B cell (primary cell): ENCODE results near the gene RAB11B. TPM values are rescaled to one million over a fixed set of nuclear protein-coding genes. Genes with fewer than 3 reads are reported as not detected.
"Not testable (repeated sequence)": the region's sequence is repeated elsewhere in the genome, so short reads cannot be mapped to it uniquely, and the experiment has no call there.

Source experiments
- ATAC-seq: fragments of 200-7000 bp; cut with Tn5 transposase; one replicate; pipeline ENCODE4 v1.10.0; 2021; ENCODE audit warnings: low read depth, mild to moderate bottlenecking, moderate number of reproducible peaks, moderate library complexity
- CTCF ChIA-PET: fragments of 350-600 bp; sonication (Branson Sonifier 250); formaldehyde crosslinking; loops from one replicate; lab custom pipeline; 2021; ENCODE audit warnings: antibody characterized with exemption, inconsistent platforms; lab: Charles Lee
- POLR2A ChIA-PET: fragments of 350-600 bp; sonication (Branson Sonifier 250); formaldehyde crosslinking; loops from one replicate; lab custom pipeline; 2021; ENCODE audit warnings: antibody characterized with exemption; lab: Charles Lee
- DNase-seq: peaks from one replicate; pipeline ENCODE4 v3.0.0; 2013
- H2AFZ ChIP-seq: 2 replicates; pipeline ENCODE4 v1.6.1; 2012; ENCODE audit warnings: mild to moderate bottlenecking, low read depth, low read length; ENCODE audit not compliant: insufficient read depth, poor library complexity, severe bottlenecking
- H3K27ac ChIP-seq, 2 donors: 1 replicate in 1 of 2; 2 replicates in 1 of 2; pipeline ENCODE4 v1.5.1; 2012 to 2013; ENCODE audit warnings: low read length in 2 of 2, mild to moderate bottlenecking in 2 of 2, moderate library complexity in 1 of 2
- H3K27me3 ChIP-seq, 4 experiments: fragments of 200-600 bp in 1 of 4; sonication (generic) in 1 of 4; replicated peaks in 1 of 4; 1 replicate in 2 of 4; 2 replicates in 2 of 4; pipeline versions ENCODE4 v1.6.1 to v1.7.0; 2013 to 2016; ENCODE audit warnings: low read length in 3 of 4, mild to moderate bottlenecking in 2 of 4, mixed read lengths in 1 of 4, moderate library complexity in 1 of 4; ENCODE audit not compliant: insufficient read depth in 4 of 4, control insufficient read depth in 3 of 4; ENCODE audit errors: control extremely low read depth in 1 of 4
- H3K36me3 ChIP-seq, 2 experiments: replicated peaks in 1 of 2; 1 replicate in 1 of 2; 2 replicates in 1 of 2; pipeline versions ENCODE4 v1.6.1 to v1.7.1; 2013; ENCODE audit warnings: low read length in 1 of 2; ENCODE audit not compliant: insufficient read depth in 2 of 2, control insufficient read depth in 1 of 2; ENCODE audit errors: control extremely low read depth in 1 of 2, extremely low read depth in 1 of 2
- H3K4me1 ChIP-seq, 2 donors: fragments of 200-600 bp in 1 of 2; sonication (generic) in 1 of 2; 1 replicate in 1 of 2; 2 replicates in 1 of 2; pipeline versions ENCODE4 v1.5.1 to v1.6.1; 2013 to 2017; ENCODE audit warnings: low read length in 2 of 2; ENCODE audit not compliant: control insufficient read depth in 2 of 2, insufficient read depth in 2 of 2
- H3K4me2 ChIP-seq: replicated peaks from 2 replicates; pipeline ENCODE3; 2012; ENCODE audit warnings: mild to moderate bottlenecking, low read depth, low read length; ENCODE audit not compliant: poor library complexity, severe bottlenecking
- H3K4me3 ChIP-seq, 5 experiments: fragments of 200-600 bp in 1 of 5; sonication (generic) in 1 of 5; 1 replicate in 3 of 5; 2 replicates in 2 of 5; pipeline versions ENCODE4 v1.5.1 to v1.7.0; 2011 to 2016; ENCODE audit warnings: low read length in 4 of 5, mild to moderate bottlenecking in 4 of 5, low read depth in 2 of 5, control low read depth in 1 of 5, moderate library complexity in 1 of 5; ENCODE audit not compliant: insufficient read depth in 1 of 5; ENCODE audit errors: control extremely low read depth in 1 of 5, extremely low read depth in 1 of 5
- H3K79me2 ChIP-seq: fragments of 200-600 bp; sonication (generic); one replicate; pipeline ENCODE4 v1.6.0; 2016; ENCODE audit warnings: low read length; ENCODE audit not compliant: control insufficient read depth, insufficient read depth
- H3K9ac ChIP-seq: fragments of 200-600 bp; sonication (generic); 2 replicates; pipeline ENCODE4 v1.6.1; 2017; ENCODE audit warnings: mild to moderate bottlenecking, low read length, moderate library complexity
- H3K9me3 ChIP-seq, 3 donors: one replicate each; pipeline versions ENCODE4 v1.6.1 to v1.7.1; 2013; ENCODE audit warnings: low read length in 2 of 3; ENCODE audit not compliant: control insufficient read depth in 2 of 3, insufficient read depth in 1 of 3; ENCODE audit errors: control extremely low read depth in 1 of 3
- H4K20me1 ChIP-seq: 2 replicates; pipeline ENCODE4 v1.6.0; 2012; ENCODE audit warnings: mild to moderate bottlenecking, low read length; ENCODE audit not compliant: insufficient read depth, control insufficient read depth, poor library complexity, severe bottlenecking
- H3K27ac Mint-ChIP-seq: one replicate; pipeline ENCODE4 v1.8.0; 2021; ENCODE audit warnings: mixed read lengths
- H3K27me3 Mint-ChIP-seq: one replicate; pipeline ENCODE4 v1.8.0; 2021; ENCODE audit warnings: mixed read lengths
- H3K4me1 Mint-ChIP-seq: one replicate; pipeline ENCODE4 v1.8.0; 2021; ENCODE audit warnings: mixed read lengths
- H3K4me3 Mint-ChIP-seq: one replicate; pipeline ENCODE4 v1.8.0; 2021; ENCODE audit warnings: mixed read lengths
- H3K9me3 Mint-ChIP-seq: one replicate; pipeline ENCODE4 v1.8.0; 2022; ENCODE audit warnings: mixed read lengths; ENCODE audit not compliant: insufficient read depth
- CTCF ChIP-seq: fragments of 200-600 bp; IDR thresholded peaks from one replicate; pipeline ENCODE4 v1.8.0; 2022; ENCODE audit warnings: antibody characterized with exemption, mild to moderate bottlenecking
- EZH2 ChIP-seq: IDR thresholded peaks from 2 replicates; pipeline ENCODE4 v1.6.1; 2012; ENCODE audit warnings: borderline replicate concordance, low read depth, mild to moderate bottlenecking, moderate library complexity, low read length; ENCODE audit not compliant: insufficient read depth, poor library complexity, severe bottlenecking
- WGBS: methylation state at CpG from one replicate; pipeline ENCODE4 v1.1.5; 2013; ENCODE audit warnings: missing lambda C conversion rate; ENCODE audit not compliant: insufficient coverage; 5-methylcytosine and 5-hydroxymethylcytosine counted together
- intact Hi-C: fragments of 100-400 bp; cut with micrococcal nuclease; formaldehyde crosslinking; loops from one replicate; pipeline ENCODE4 v1.10.0; 2022
- polyA plus RNA-seq: library from polyadenylated mRNA; depleted of rRNA; stranded (reverse); fragments of >200 nt; gene quantifications from 2 replicates; pipeline ENCODE4 v1.2.3, GENCODE V29; 2012
- total RNA-seq, 2 donors: library from RNA; stranded (reverse); fragments of 120-200 nt in 1 of 2; gene quantifications; 1 replicate in 1 of 2; 2 replicates in 1 of 2; pipeline versions ENCODE4 v1.2.3 to v1.2.4, GENCODE V29; 2013 to 2022

RAB11B gene
- total and polyA plus RNA-seq, 2 donors (not counting 1 experiment from before 2014, with no cell fraction given): 130 to 165 TPM

GRCh38 chr19:8343483-8343844 is 46.7 kb upstream of the RAB11B start:
- no peaks in the 10 kb centered on the region for H4K20me1 ChIP-seq
- H3K4me2 ChIP-seq: peak overlapping the region; percentile 78
- no peak overlapping the region for H3K27ac ChIP-seq
- 37% methylated on average over 7 of the region's 11 CpGs for WGBS
- peak overlapping the region in 4 of 5 experiments; percentile 23 to 55 (median 46) for H3K4me3 ChIP-seq
- intact Hi-C loops: no loop called here
- peaks cover 13% of the 10 kb centered on the region for H3K4me1 Mint-ChIP-seq
- no peaks in the 10 kb centered on the region for H3K36me3 ChIP-seq
- H3K79me2 ChIP-seq: no peaks in the 10 kb centered on the region
- CTCF ChIA-PET: interaction anchor here (1.4 to 1.7 kb wide), 2 partner anchors 10 to 162 kb away, joined by 3 to 8 read pairs; no protein-coding TSS in a partner anchor
- H3K9me3 Mint-ChIP-seq: no peaks in the 10 kb centered on the region
- POLR2A ChIA-PET: interaction anchor here (1.2 kb wide), 1 partner anchor 185 kb away, joined by 4 read pairs; no protein-coding TSS in a partner anchor
- H3K27ac Mint-ChIP-seq: no peak overlapping the region
- H2AFZ ChIP-seq: peak overlapping the region; percentile 57
- DNase-seq (no peak), ATAC-seq (no peak)
- peak overlapping the region; percentile 52 for H3K9ac ChIP-seq
- H3K27me3 ChIP-seq: peaks cover 0 to 34% (median 9%) of the 10 kb centered on the region in 4 experiments
- H3K27me3 Mint-ChIP-seq: peaks cover 16% of the 10 kb centered on the region
- no peak for TF ChIP-seq EZH2
- no peak for TF ChIP-seq CTCF
- peaks cover 0 to 12% (median 0%) of the 10 kb centered on the region in 3 donors for H3K9me3 ChIP-seq
- peak overlapping the region; percentile 79 for H3K4me3 Mint-ChIP-seq
- H3K4me1 ChIP-seq: peaks cover 9 to 14% of the 10 kb centered on the region in 2 donors

GRCh38 chr19:8349629-8350372 is 40.4 kb upstream of the RAB11B start:
- H3K9ac ChIP-seq, H3K27ac ChIP-seq, H3K4me3 ChIP-seq, H3K9me3 ChIP-seq, H3K4me1 Mint-ChIP-seq, DNase-seq, H2AFZ ChIP-seq, H3K4me3 Mint-ChIP-seq, POLR2A ChIA-PET, ATAC-seq, H3K4me1 ChIP-seq, H3K27ac Mint-ChIP-seq, H4K20me1 ChIP-seq, intact Hi-C loops, H3K36me3 ChIP-seq, H3K9me3 Mint-ChIP-seq, H3K4me2 ChIP-seq, H3K79me2 ChIP-seq: not testable (repeated sequence)
- WGBS: 93% methylated on average over 3 of the region's 8 CpGs
- peaks cover 0 to 23% (median 5%) of the 10 kb centered on the region in 4 experiments for H3K27me3 ChIP-seq
- peaks cover 12% of the 10 kb centered on the region for H3K27me3 Mint-ChIP-seq
- CTCF ChIA-PET: interaction anchor here (0.6 to 1.0 kb wide), 3 partner anchors 12 to 293 kb away, joined by 3 to 5 read pairs (median 3); no protein-coding TSS in a partner anchor
